HCT116 (cell line): ENCODE measurements around the gene ERBIN. TPM values are rescaled to one million over a fixed set of nuclear protein-coding genes. Genes with fewer than 3 reads are reported as not detected.

Experiments used
- ATAC-seq: fragments of 200-7000 bp; cut with Tn5 transposase; 2 replicates; pipeline ENCODE4 v1.9.1; 2020; ENCODE audit warnings: mild to moderate bottlenecking, moderate library complexity
- BruUV-seq: library from RNA; stranded (reverse); fragments of 400-500 nt; replicated peaks from 2 replicates; lab custom pipeline; 2021; lab: Mats Ljungman, UMichigan
- CTCF ChIA-PET: fragments of 300-600 bp; sonication (Branson Sonifier 250); formaldehyde crosslinking; loops from one replicate; lab custom pipeline; 2021; ENCODE audit warnings: antibody characterized with exemption; lab: Charles Lee
- POLR2A ChIA-PET: fragments of 300-600, 350-600 bp; sonication (Branson Sonifier 250); formaldehyde crosslinking; loops from one replicate; lab custom pipeline; 2021; ENCODE audit warnings: antibody characterized with exemption; lab: Charles Lee
- RAD21 ChIA-PET, 2 experiments: fragments of 300-600 bp; sonication (Branson Sonifier 250); formaldehyde crosslinking; loops; one replicate each; lab custom pipeline; 2023; ENCODE audit warnings: low total read pairs in 2 of 2; ENCODE audit not compliant: uncharacterized antibody in 2 of 2, unreplicated experiment in 2 of 2, low non-redundant PET in 1 of 2; lab: Charles Lee
- DNase-seq: peaks from one replicate; pipeline ENCODE4 v3.0.0-alpha.2; 2010; ENCODE audit warnings: low read depth, low spot score
- H2AFZ ChIP-seq: fragments of 200-600 bp; shearing (Covaris generic), sonication (generic); 2 replicates; pipeline ENCODE4 v1.6.1; 2017; ENCODE audit warnings: low read depth, mixed run types, mixed read lengths, antibody characterized with exemption, low read length; ENCODE audit not compliant: poor library complexity, severe bottlenecking
- H3K27ac ChIP-seq: 2 replicates; pipeline ENCODE4 v1.5.1; 2012; ENCODE audit warnings: low read depth, low read length
- H3K27me3 ChIP-seq: fragments of 200-600 bp; sonication (generic); 2 replicates; pipeline ENCODE4 v1.6.1; 2016; ENCODE audit warnings: mixed run types, low read length, mixed read lengths; ENCODE audit not compliant: insufficient read depth
- H3K36me3 ChIP-seq, 2 experiments: fragments of 200-500 bp in 1 of 2; fragments of 200-600 bp in 1 of 2; sonication (Bioruptor generic) in 1 of 2; sonication (generic) in 1 of 2; 2 replicates each; pipeline versions ENCODE4 v1.5.1 to v1.6.1; 2014 to 2016; ENCODE audit warnings: low read length in 2 of 2, inconsistent platforms in 1 of 2, mixed read lengths in 1 of 2, mixed run types in 1 of 2; ENCODE audit not compliant: insufficient read depth in 2 of 2, control insufficient read depth in 1 of 2
- H3K4me1 ChIP-seq, 2 experiments: fragments of 200-600 bp in 1 of 2; sonication (generic) in 1 of 2; 2 replicates each; pipeline versions ENCODE4 v1.5.1 to v1.6.1; 2012 to 2017; ENCODE audit warnings: low read length in 2 of 2, inconsistent platforms in 1 of 2, mild to moderate bottlenecking in 1 of 2, mixed read lengths in 1 of 2, mixed run types in 1 of 2, moderate library complexity in 1 of 2; ENCODE audit not compliant: insufficient read depth in 2 of 2, control insufficient read depth in 1 of 2
- H3K4me2 ChIP-seq: fragments of 200-600 bp; sonication (generic); 2 replicates; pipeline ENCODE4 v1.6.1; 2017; ENCODE audit warnings: mixed run types, low read length, mixed read lengths
- H3K4me3 ChIP-seq, 2 experiments: fragments of 200-600 bp in 1 of 2; sonication (generic) in 1 of 2; replicated peaks in 1 of 2; 2 replicates each; pipeline ENCODE4 v1.5.1; 2011 to 2016; ENCODE audit warnings: low read length in 2 of 2, control low read depth in 1 of 2, low read depth in 1 of 2, mild to moderate bottlenecking in 1 of 2, mixed read lengths in 1 of 2, mixed run types in 1 of 2
- H3K79me2 ChIP-seq: fragments of 200-600 bp; sonication (generic); 2 replicates; pipeline ENCODE4 v1.6.1; 2017; ENCODE audit warnings: mild to moderate bottlenecking, mixed run types, low read length, moderate library complexity, mixed read lengths; ENCODE audit not compliant: insufficient read depth
- H3K9ac ChIP-seq: fragments of 200-600 bp; sonication (generic); 2 replicates; pipeline ENCODE4 v1.6.1; 2016; ENCODE audit warnings: low read length, mixed read lengths
- H3K9me2 ChIP-seq: fragments of 200-600 bp; sonication (generic), shearing (Covaris generic); 2 replicates; pipeline ENCODE4 v1.6.1; 2017; ENCODE audit warnings: mixed run types, mild to moderate bottlenecking, moderate library complexity; ENCODE audit not compliant: insufficient read depth
- H3K9me3 ChIP-seq, 2 experiments: fragments of 200-500 bp in 1 of 2; fragments of 200-600 bp in 1 of 2; sonication (Bioruptor generic) in 1 of 2; sonication (generic) in 1 of 2; 2 replicates each; pipeline ENCODE4 v1.6.1; 2014 to 2017; ENCODE audit warnings: low read length in 2 of 2, mixed read lengths in 2 of 2, inconsistent platforms in 1 of 2, low read depth in 1 of 2, mild to moderate bottlenecking in 1 of 2, mixed run types in 1 of 2, moderate library complexity in 1 of 2; ENCODE audit not compliant: control insufficient read depth in 1 of 2, insufficient read depth in 1 of 2
- H4K20me1 ChIP-seq: fragments of 200-600 bp; sonication (generic), shearing (Covaris generic); 2 replicates; pipeline ENCODE4 v1.6.1; 2017; ENCODE audit warnings: mixed run types, mild to moderate bottlenecking, moderate library complexity; ENCODE audit not compliant: insufficient read depth
- CEBPB ChIP-seq: IDR thresholded peaks from 2 replicates; pipeline ENCODE4 v1.6.1; 2012; ENCODE audit warnings: low read depth
- CTCF ChIP-seq, 3 experiments: fragments of 200-600 bp in 1 of 3; sonication (generic) in 1 of 3; IDR thresholded peaks in 2 of 3; conservative IDR thresholded peaks in 1 of 3; 2 replicates each; pipeline ENCODE4 v1.5.1; 2012 to 2017; ENCODE audit warnings: low read depth in 2 of 3, low read length in 2 of 3, antibody characterized with exemption in 1 of 3, borderline replicate concordance in 1 of 3, control low read depth in 1 of 3, mild to moderate bottlenecking in 1 of 3, mixed read lengths in 1 of 3, mixed run types in 1 of 3, moderate library complexity in 1 of 3; ENCODE audit not compliant: insufficient read depth in 1 of 3
- EGR1 ChIP-seq: IDR thresholded peaks from 2 replicates; pipeline ENCODE4 v1.6.1; 2012; ENCODE audit warnings: low read depth
- POLR2AphosphoS5 ChIP-seq: IDR thresholded peaks from 2 replicates; pipeline ENCODE4 v1.6.1; 2011; ENCODE audit warnings: mild to moderate bottlenecking, low read depth, low read length, moderate library complexity
- SIN3A ChIP-seq: IDR thresholded peaks from 2 replicates; pipeline ENCODE4 v1.6.1; 2012; ENCODE audit warnings: low read depth
- SP1 ChIP-seq: IDR thresholded peaks from 2 replicates; pipeline ENCODE4 v1.6.1; 2012; ENCODE audit warnings: low read depth
- SRF ChIP-seq: IDR thresholded peaks from 2 replicates; pipeline ENCODE4 v1.6.1; 2012; ENCODE audit warnings: low read depth
- YY1 ChIP-seq: IDR thresholded peaks from 2 replicates; pipeline ENCODE4 v1.6.1; 2011; ENCODE audit warnings: low read length, low read depth, moderate library complexity, mild to moderate bottlenecking; ENCODE audit not compliant: insufficient replicate concordance; ENCODE audit errors: extremely low read depth
- intact Hi-C: fragments of 100-400 bp; cut with micrococcal nuclease; formaldehyde crosslinking; loops from 2 replicates; pipeline ENCODE4 v1.10.0; 2022
- total RNA-seq: library from RNA; stranded (reverse); gene quantifications from one replicate; pipeline ENCODE4 v1.2.1, GENCODE V29; 2021; ENCODE audit not compliant: unreplicated experiment
- TF ChIP-seq, protein P1 (sequence below): IDR thresholded peaks from 2 replicates; pipeline ENCODE4 v1.6.1; 2011; ENCODE audit warnings: mild to moderate bottlenecking, low read length, moderate library complexity; ENCODE audit not compliant: insufficient replicate concordance; ENCODE audit errors: extremely low read depth
- TF ChIP-seq, protein P2 (sequence below): IDR thresholded peaks from 2 replicates; pipeline ENCODE4 v1.6.1; 2012; ENCODE audit warnings: low read depth

Gene ERBIN
- total RNA-seq, 1 experiment from 2014 or later: 57.4 TPM

- TF ChIP-seq YY1 (no peak), POLR2AphosphoS5 (no peak), CTCF (IDR thresholded peaks at IDR 0.05 in 2 of 3, conservative IDR thresholded peaks at IDR 0.05 in 1 of 3; ENCODE audit: borderline replicate concordance in 1 of 3, insufficient read depth in 1 of 3, low read depth in 2 of 3, low read length in 2 of 3) (no peak), SRF (no peak), EGR1 (no peak)
- TF ChIP-seq, protein P1, sequence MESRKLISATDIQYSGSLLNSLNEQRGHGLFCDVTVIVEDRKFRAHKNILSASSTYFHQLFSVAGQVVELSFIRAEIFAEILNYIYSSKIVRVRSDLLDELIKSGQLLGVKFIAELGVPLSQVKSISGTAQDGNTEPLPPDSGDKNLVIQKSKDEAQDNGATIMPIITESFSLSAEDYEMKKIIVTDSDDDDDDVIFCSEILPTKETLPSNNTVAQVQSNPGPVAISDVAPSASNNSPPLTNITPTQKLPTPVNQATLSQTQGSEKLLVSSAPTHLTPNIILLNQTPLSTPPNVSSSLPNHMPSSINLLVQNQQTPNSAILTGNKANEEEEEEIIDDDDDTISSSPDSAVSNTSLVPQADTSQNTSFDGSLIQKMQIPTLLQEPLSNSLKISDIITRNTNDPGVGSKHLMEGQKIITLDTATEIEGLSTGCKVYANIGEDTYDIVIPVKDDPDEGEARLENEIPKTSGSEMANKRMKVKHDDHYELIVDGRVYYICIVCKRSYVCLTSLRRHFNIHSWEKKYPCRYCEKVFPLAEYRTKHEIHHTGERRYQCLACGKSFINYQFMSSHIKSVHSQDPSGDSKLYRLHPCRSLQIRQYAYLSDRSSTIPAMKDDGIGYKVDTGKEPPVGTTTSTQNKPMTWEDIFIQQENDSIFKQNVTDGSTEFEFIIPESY: no peak
- TF ChIP-seq, all 23 proteins: peak for 0
Measured at GRCh38 chr5:65900746-65901145, 25.6 kb upstream of the ERBIN start (continued).

GRCh38 chr5:65902104-65902503, 24.3 kb upstream of the ERBIN start:
- H3K4me3 ChIP-seq: no peak overlapping the region
- H4K20me1 ChIP-seq: no peaks in the 10 kb centered on the region
- no peaks in the 10 kb centered on the region for H3K9me3 ChIP-seq
- H3K9me2 ChIP-seq: no peaks in the 10 kb centered on the region
- H3K27ac ChIP-seq: no peak overlapping the region
- POLR2A ChIA-PET: no interaction called here
- ATAC-seq (no peak), DNase-seq (no peak)
- RAD21 ChIA-PET: no interaction called here
- no peak overlapping the region for H3K9ac ChIP-seq
- CTCF ChIA-PET: no interaction called here
- no peaks in the 10 kb centered on the region for H3K79me2 ChIP-seq
- intact Hi-C loops: no loop called here
- no peaks in the 10 kb centered on the region for H3K4me1 ChIP-seq
- TF ChIP-seq SP1 (no peak), EGR1 (no peak), SIN3A (no peak), SRF (no peak), CEBPB (no peak), YY1 (no peak), POLR2AphosphoS5 (no peak)
- TF ChIP-seq, protein P1: no peak
- TF ChIP-seq, protein P2, sequence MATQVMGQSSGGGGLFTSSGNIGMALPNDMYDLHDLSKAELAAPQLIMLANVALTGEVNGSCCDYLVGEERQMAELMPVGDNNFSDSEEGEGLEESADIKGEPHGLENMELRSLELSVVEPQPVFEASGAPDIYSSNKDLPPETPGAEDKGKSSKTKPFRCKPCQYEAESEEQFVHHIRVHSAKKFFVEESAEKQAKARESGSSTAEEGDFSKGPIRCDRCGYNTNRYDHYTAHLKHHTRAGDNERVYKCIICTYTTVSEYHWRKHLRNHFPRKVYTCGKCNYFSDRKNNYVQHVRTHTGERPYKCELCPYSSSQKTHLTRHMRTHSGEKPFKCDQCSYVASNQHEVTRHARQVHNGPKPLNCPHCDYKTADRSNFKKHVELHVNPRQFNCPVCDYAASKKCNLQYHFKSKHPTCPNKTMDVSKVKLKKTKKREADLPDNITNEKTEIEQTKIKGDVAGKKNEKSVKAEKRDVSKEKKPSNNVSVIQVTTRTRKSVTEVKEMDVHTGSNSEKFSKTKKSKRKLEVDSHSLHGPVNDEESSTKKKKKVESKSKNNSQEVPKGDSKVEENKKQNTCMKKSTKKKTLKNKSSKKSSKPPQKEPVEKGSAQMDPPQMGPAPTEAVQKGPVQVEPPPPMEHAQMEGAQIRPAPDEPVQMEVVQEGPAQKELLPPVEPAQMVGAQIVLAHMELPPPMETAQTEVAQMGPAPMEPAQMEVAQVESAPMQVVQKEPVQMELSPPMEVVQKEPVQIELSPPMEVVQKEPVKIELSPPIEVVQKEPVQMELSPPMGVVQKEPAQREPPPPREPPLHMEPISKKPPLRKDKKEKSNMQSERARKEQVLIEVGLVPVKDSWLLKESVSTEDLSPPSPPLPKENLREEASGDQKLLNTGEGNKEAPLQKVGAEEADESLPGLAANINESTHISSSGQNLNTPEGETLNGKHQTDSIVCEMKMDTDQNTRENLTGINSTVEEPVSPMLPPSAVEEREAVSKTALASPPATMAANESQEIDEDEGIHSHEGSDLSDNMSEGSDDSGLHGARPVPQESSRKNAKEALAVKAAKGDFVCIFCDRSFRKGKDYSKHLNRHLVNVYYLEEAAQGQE: no peak
- H3K27me3 ChIP-seq: no peaks in the 10 kb centered on the region
- BruUV-seq: no TSS peak
- no peak overlapping the region for H3K4me2 ChIP-seq
- no peaks in the 10 kb centered on the region for H3K36me3 ChIP-seq
- no peak overlapping the region for H2AFZ ChIP-seq
